ENCODE measurements around the gene UBAP1L.

UBAP1L gene

DNA sequence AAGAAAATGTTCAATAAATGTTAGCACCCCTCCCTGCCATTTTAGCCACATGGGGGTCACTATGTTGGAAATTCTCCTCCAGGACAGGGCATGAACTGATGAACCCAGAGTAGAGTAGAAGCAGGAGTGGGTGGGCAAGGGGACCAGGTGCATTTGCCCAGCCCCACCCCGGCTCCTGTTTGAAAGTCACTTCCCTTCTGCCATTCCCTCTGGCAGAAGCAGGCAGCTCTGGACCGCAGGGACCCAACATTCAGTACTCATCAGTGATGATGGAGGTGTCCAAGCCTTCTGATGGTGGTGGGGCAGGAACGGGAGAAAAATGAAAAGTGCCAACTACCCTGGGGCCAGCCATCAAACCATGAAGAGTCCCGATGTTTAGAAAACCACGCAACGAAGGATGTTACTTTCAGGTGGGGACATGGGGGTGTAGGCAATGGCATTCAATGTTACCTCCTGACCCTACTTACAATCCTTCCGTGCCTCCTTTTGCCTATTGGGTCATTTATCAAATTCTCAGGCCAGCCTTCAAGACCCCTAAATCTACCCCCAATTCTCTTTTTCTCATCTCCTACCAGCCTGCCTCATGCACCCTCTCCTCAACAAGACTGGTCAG lies 17.2 kb downstream of the UBAP1L start:
- no peak for TF ChIP-seq EZH2phosphoT487 (IDR thresholded peaks at IDR 0.05; ENCODE audit: low read length)
- TF ChIP-seq EZH2 (optimal IDR thresholded peaks at IDR 0.05; ENCODE audit: low read depth, low read length), result no peak
- TF ChIP-seq, protein P1, sequence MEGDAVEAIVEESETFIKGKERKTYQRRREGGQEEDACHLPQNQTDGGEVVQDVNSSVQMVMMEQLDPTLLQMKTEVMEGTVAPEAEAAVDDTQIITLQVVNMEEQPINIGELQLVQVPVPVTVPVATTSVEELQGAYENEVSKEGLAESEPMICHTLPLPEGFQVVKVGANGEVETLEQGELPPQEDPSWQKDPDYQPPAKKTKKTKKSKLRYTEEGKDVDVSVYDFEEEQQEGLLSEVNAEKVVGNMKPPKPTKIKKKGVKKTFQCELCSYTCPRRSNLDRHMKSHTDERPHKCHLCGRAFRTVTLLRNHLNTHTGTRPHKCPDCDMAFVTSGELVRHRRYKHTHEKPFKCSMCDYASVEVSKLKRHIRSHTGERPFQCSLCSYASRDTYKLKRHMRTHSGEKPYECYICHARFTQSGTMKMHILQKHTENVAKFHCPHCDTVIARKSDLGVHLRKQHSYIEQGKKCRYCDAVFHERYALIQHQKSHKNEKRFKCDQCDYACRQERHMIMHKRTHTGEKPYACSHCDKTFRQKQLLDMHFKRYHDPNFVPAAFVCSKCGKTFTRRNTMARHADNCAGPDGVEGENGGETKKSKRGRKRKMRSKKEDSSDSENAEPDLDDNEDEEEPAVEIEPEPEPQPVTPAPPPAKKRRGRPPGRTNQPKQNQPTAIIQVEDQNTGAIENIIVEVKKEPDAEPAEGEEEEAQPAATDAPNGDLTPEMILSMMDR (IDR thresholded peaks at IDR 0.05; ENCODE audit: low read length), result no peak
- Histone ChIP-seq H3K27me3 (replicated peaks; ENCODE audit: insufficient read depth, low read length) (no peaks in the 10 kb centered on the region), H4K20me1 (ENCODE audit: insufficient read depth, low read length) (no peaks in the 10 kb centered on the region), H3K9ac (ENCODE audit: low read length) (no peak overlapping the region), H3K4me3 (ENCODE audit: low read length) (no peak overlapping the region), H3K9me2 (replicated peaks; ENCODE audit: insufficient read depth, low read length) (no peaks in the 10 kb centered on the region), H3K27ac (ENCODE audit: low read length) (no peak overlapping the region), H2AFZ (ENCODE audit: low read length) (no peak overlapping the region), H3K4me2 (ENCODE audit: low read depth, low read length) (no peak overlapping the region), H3K4me1 (ENCODE audit: low read length) (no peaks in the 10 kb centered on the region), H3F3A (ENCODE audit: insufficient read depth, low read length) (no peaks in the 10 kb centered on the region), H3K36me3 (replicated peaks; ENCODE audit: insufficient read depth, low read length) (no peaks in the 10 kb centered on the region), H3K79me2 (ENCODE audit: low read length) (no peaks in the 10 kb centered on the region), H3K9me3 (replicated peaks; ENCODE audit: insufficient read depth, low read length) (no peaks in the 10 kb centered on the region)
- DNase-seq, result no peak

DNA sequence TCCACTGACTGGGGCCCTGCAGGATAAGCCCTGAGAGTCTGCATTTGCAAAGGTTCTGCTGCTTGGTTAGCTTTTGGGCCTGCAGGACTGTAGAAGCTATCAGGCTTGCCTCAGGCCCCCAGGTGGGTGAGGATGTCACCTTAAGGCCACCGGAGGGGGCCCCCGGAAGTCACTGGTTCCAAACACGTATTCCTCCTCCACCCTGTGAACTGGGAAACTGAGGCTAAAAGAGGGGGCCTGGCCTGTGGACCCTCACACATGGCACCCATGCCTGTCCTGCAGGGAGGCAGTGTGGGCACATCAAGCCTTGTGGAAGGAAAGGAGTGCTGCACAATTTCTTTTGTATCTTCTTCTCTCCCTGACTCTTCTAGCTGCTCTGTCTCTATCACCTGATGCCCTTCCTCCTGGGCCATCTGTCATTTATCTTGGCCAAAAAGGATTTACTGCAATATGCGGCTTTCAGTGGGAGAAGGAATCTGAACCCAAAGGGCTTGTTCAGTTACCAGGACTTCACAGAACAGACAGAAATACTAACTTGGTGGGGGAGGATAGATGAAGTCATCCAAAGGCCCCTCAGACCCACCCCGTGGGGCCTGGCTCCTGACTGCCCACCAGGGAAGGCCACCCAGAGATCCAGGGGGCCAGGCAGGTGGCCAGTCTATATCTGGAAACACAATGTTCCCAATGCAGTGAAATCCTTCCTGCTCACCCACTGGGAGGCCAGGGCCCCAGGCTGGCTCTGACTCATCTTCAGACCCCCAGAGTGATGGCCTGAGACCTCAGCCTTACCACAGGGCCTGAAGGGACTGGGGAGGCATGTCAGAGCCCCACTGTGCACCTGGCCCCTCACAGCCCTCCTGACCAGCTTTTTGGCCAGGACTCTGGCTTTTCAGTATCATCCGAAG lies 18.3 kb downstream of the UBAP1L start:
- no peaks in the 10 kb centered on the region for H3K36me3 ChIP-seq (replicated peaks; ENCODE audit: insufficient read depth, low read length)
- no peaks in the 10 kb centered on the region for H3K27me3 ChIP-seq (replicated peaks; ENCODE audit: insufficient read depth, low read length)
- no peak overlapping the region for H3K9ac ChIP-seq (ENCODE audit: low read length)
- no peak overlapping the region for H3K27ac ChIP-seq (ENCODE audit: low read length)
- no peak overlapping the region for H2AFZ ChIP-seq (ENCODE audit: low read length)
- no peaks in the 10 kb centered on the region for H3K79me2 ChIP-seq (ENCODE audit: low read length)
- H3K9me3 ChIP-seq (replicated peaks; ENCODE audit: insufficient read depth, low read length), result no peaks in the 10 kb centered on the region
- no peak for DNase-seq
- TF ChIP-seq EZH2phosphoT487 (IDR thresholded peaks at IDR 0.05; ENCODE audit: low read length), result no peak
- TF ChIP-seq EZH2 (optimal IDR thresholded peaks at IDR 0.05; ENCODE audit: low read depth, low read length), result no peak
- TF ChIP-seq, protein P1 (IDR thresholded peaks at IDR 0.05; ENCODE audit: low read length), result no peak
- no peak overlapping the region for H3K4me3 ChIP-seq (ENCODE audit: low read length)
- H4K20me1 ChIP-seq (ENCODE audit: insufficient read depth, low read length), result no peaks in the 10 kb centered on the region
- H3K4me2 ChIP-seq (ENCODE audit: low read depth, low read length), result no peak overlapping the region
- H3F3A ChIP-seq (ENCODE audit: insufficient read depth, low read length), result no peaks in the 10 kb centered on the region
- no peaks in the 10 kb centered on the region for H3K9me2 ChIP-seq (replicated peaks; ENCODE audit: insufficient read depth, low read length)
- no peaks in the 10 kb centered on the region for H3K4me1 ChIP-seq (ENCODE audit: low read length)

DNA sequence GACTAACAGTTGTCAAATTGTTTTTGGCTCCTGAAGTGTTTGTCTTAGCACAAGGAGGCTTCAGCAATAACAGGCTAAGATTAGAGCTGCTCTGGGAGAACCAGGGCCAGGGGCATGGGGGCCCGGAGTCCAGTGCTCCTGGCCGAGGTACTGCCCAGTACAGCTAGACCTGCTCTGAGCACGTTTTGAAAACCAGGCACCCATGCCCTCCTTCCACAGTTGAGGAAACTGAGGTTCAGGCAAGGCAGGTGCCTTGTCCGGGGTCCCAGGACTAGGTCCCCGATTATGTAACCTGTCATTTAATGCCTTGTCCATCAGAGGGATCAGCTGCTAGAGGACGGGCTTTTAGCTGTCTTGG lies 19.3 kb downstream of the UBAP1L start:
- TF ChIP-seq EZH2 (optimal IDR thresholded peaks at IDR 0.05; ENCODE audit: low read depth, low read length), result no peak
- no peaks in the 10 kb centered on the region for H3K36me3 ChIP-seq (replicated peaks; ENCODE audit: insufficient read depth, low read length)
- no peaks in the 10 kb centered on the region for H3K27me3 ChIP-seq (replicated peaks; ENCODE audit: insufficient read depth, low read length)

More for the DNA sequence above, 19.3 kb downstream of the UBAP1L start:
- Histone ChIP-seq H3F3A (ENCODE audit: insufficient read depth, low read length) (no peaks in the 10 kb centered on the region), H3K9me3 (replicated peaks; ENCODE audit: insufficient read depth, low read length) (no peaks in the 10 kb centered on the region), H3K4me3 (ENCODE audit: low read length) (no peak overlapping the region), H3K27ac (ENCODE audit: low read length) (no peak overlapping the region), H3K4me2 (ENCODE audit: low read depth, low read length) (no peak overlapping the region), H2AFZ (ENCODE audit: low read length) (no peak overlapping the region), H3K4me1 (ENCODE audit: low read length) (no peaks in the 10 kb centered on the region), H3K9me2 (replicated peaks; ENCODE audit: insufficient read depth, low read length) (no peaks in the 10 kb centered on the region), H3K9ac (ENCODE audit: low read length) (no peak overlapping the region), H3K79me2 (ENCODE audit: low read length) (no peaks in the 10 kb centered on the region), H4K20me1 (ENCODE audit: insufficient read depth, low read length) (no peaks in the 10 kb centered on the region)
- DNase-seq, result no peak
